H9 (cell line): ENCODE measurements around the gene PLA2G4E. TPM values are rescaled to one million over a fixed set of nuclear protein-coding genes. Genes with fewer than 3 reads are reported as not detected.

Source experiments
- DNase-seq: peaks from one replicate; pipeline ENCODE4 v3.0.0-alpha.2; 2017
- H2AFZ ChIP-seq: one replicate; pipeline ENCODE4 v1.6.1; 2013; ENCODE audit warnings: mild to moderate bottlenecking, low read length, control low read depth, moderate library complexity
- H2AK5ac ChIP-seq: 2 replicates; pipeline ENCODE4 v1.6.1; 2013; ENCODE audit warnings: low read length, control low read depth, mixed read lengths; ENCODE audit not compliant: insufficient read length
- H2BK120ac ChIP-seq: one replicate; pipeline ENCODE4 v1.6.1; 2013; ENCODE audit warnings: low read depth, mild to moderate bottlenecking, low read length, control low read depth, inconsistent platforms; ENCODE audit not compliant: poor library complexity, severe bottlenecking
- H2BK12ac ChIP-seq: 2 replicates; pipeline ENCODE4 v1.6.1; 2013; ENCODE audit warnings: low read length, control low read depth, mixed read lengths, low read depth; ENCODE audit not compliant: insufficient read length
- H2BK15ac ChIP-seq: 2 replicates; pipeline ENCODE4 v1.6.1; 2013; ENCODE audit warnings: low read depth, low read length, control low read depth
- H2BK20ac ChIP-seq: one replicate; pipeline ENCODE4 v1.6.1; 2013; ENCODE audit warnings: low read depth, mild to moderate bottlenecking, low read length, control low read depth, inconsistent platforms; ENCODE audit not compliant: poor library complexity, severe bottlenecking
- H2BK5ac ChIP-seq: 2 replicates; pipeline ENCODE4 v1.6.1; 2013; ENCODE audit warnings: low read length, control low read depth, mixed read lengths; ENCODE audit not compliant: insufficient read length
- H3K14ac ChIP-seq: 2 replicates; pipeline ENCODE4 v1.6.1; 2013; ENCODE audit warnings: low read length, control low read depth; ENCODE audit not compliant: insufficient read depth
- H3K18ac ChIP-seq: 2 replicates; pipeline ENCODE4 v1.6.1; 2013; ENCODE audit warnings: low read depth, mild to moderate bottlenecking, mixed read lengths, low read length, control low read depth; ENCODE audit not compliant: insufficient read length
- H3K23ac ChIP-seq: 2 replicates; pipeline ENCODE4 v1.6.1; 2013; ENCODE audit warnings: low read length, control low read depth, mixed read lengths, low read depth; ENCODE audit not compliant: insufficient read length
- H3K23me2 ChIP-seq: 2 replicates; pipeline ENCODE4 v1.6.1; 2013; ENCODE audit warnings: low read depth, mild to moderate bottlenecking, mixed read lengths, low read length, control low read depth; ENCODE audit not compliant: insufficient read length, poor library complexity, severe bottlenecking
- H3K27ac ChIP-seq: 2 replicates; pipeline ENCODE4 v1.5.1; 2013; ENCODE audit warnings: low read length, control low read depth, mixed read lengths, low read depth; ENCODE audit not compliant: insufficient read length
- H3K27me3 ChIP-seq: 2 replicates; pipeline ENCODE4 v1.6.1; 2013; ENCODE audit warnings: low read length, control low read depth, inconsistent platforms; ENCODE audit not compliant: insufficient read depth
- H3K4ac ChIP-seq: 2 replicates; pipeline ENCODE4 v1.6.1; 2013; ENCODE audit warnings: low read depth, mild to moderate bottlenecking, control low read depth, inconsistent platforms, low read length, moderate library complexity
- H3K4me1 ChIP-seq: 2 replicates; pipeline ENCODE4 v1.6.1; 2013; ENCODE audit warnings: low read length, control low read depth, inconsistent platforms; ENCODE audit not compliant: insufficient read depth
- H3K4me2 ChIP-seq: 2 replicates; pipeline ENCODE4 v1.6.1; 2013; ENCODE audit warnings: low read length, control low read depth, mixed read lengths; ENCODE audit not compliant: insufficient read length, insufficient read depth
- H3K56ac ChIP-seq: 2 replicates; pipeline ENCODE4 v1.6.1; 2013; ENCODE audit warnings: low read depth, mild to moderate bottlenecking, mixed read lengths, low read length, control low read depth; ENCODE audit not compliant: insufficient read length
- H3K79me1 ChIP-seq: 2 replicates; pipeline ENCODE4 v1.6.1; 2013; ENCODE audit warnings: low read depth, mild to moderate bottlenecking, moderate library complexity, low read length, control low read depth, inconsistent platforms; ENCODE audit not compliant: insufficient read depth, poor library complexity, severe bottlenecking
- H3K79me2 ChIP-seq: 2 replicates; pipeline ENCODE4 v1.6.1; 2013; ENCODE audit warnings: low read length, control low read depth, inconsistent platforms; ENCODE audit not compliant: insufficient read depth
- H3K9ac ChIP-seq: 2 replicates; pipeline ENCODE4 v1.6.1; 2013; ENCODE audit warnings: low read length, control low read depth, mixed read lengths; ENCODE audit not compliant: insufficient read length; ENCODE audit errors: extremely low read depth
- H3K9me3 ChIP-seq: one replicate; pipeline ENCODE4 v1.6.1; 2013; ENCODE audit warnings: low read depth, low read length, inconsistent platforms; ENCODE audit not compliant: control insufficient read depth
- H3T11ph ChIP-seq: one replicate; pipeline ENCODE4 v1.6.1; 2013; ENCODE audit warnings: mild to moderate bottlenecking, low read length, control low read depth, inconsistent platforms
- H4K20me1 ChIP-seq: one replicate; pipeline ENCODE4 v1.6.1; 2013; ENCODE audit not compliant: control insufficient read depth, insufficient read length, insufficient read depth
- H4K5ac ChIP-seq: 2 replicates; pipeline ENCODE4 v1.6.1; 2013; ENCODE audit warnings: low read depth, mild to moderate bottlenecking, mixed read lengths, low read length, control low read depth; ENCODE audit not compliant: insufficient read length
- H4K8ac ChIP-seq: replicated peaks from 2 replicates; pipeline ENCODE4 v1.6.1; 2013; ENCODE audit warnings: low read length, control low read depth, mixed read lengths, low read depth; ENCODE audit not compliant: insufficient read length
- H4K91ac ChIP-seq: 2 replicates; pipeline ENCODE4 v1.6.1; 2013; ENCODE audit warnings: low read depth, mild to moderate bottlenecking, moderate library complexity, mixed read lengths, low read length, control low read depth; ENCODE audit not compliant: insufficient read length
- H3K27ac Mint-ChIP-seq, 3 experiments: 2 replicates in 2 of 3; 3 replicates in 1 of 3; pipeline ENCODE4 v1.8.0; 2020 to 2021; ENCODE audit warnings: mixed read lengths in 3 of 3, mild to moderate bottlenecking in 1 of 3, moderate library complexity in 1 of 3
- H3K27me3 Mint-ChIP-seq: 2 replicates; pipeline ENCODE4 v1.8.0; 2021; ENCODE audit warnings: low read depth, mild to moderate bottlenecking, moderate library complexity, mixed read lengths
- H3K36me3 Mint-ChIP-seq, 3 experiments: 2 replicates in 2 of 3; 3 replicates in 1 of 3; pipeline ENCODE4 v1.8.0; 2020 to 2021; ENCODE audit warnings: low read depth in 3 of 3, mixed read lengths in 3 of 3; ENCODE audit not compliant: insufficient read depth in 1 of 3
- H3K4me1 Mint-ChIP-seq, 2 experiments: 2 replicates each; pipeline ENCODE4 v1.8.0; 2020; ENCODE audit warnings: mixed read lengths in 2 of 2
- H3K4me3 Mint-ChIP-seq, 2 experiments: 2 replicates in 1 of 2; 3 replicates in 1 of 2; pipeline ENCODE4 v1.8.0; 2020 to 2021; ENCODE audit warnings: mild to moderate bottlenecking in 2 of 2, mixed read lengths in 2 of 2, moderate library complexity in 1 of 2
- H3K9me3 Mint-ChIP-seq, 2 experiments: 2 replicates in 1 of 2; 3 replicates in 1 of 2; pipeline ENCODE4 v1.8.0; 2020; ENCODE audit warnings: mild to moderate bottlenecking in 2 of 2, mixed read lengths in 2 of 2, moderate library complexity in 1 of 2
- CTCF ChIP-seq: fragments of 200-600 bp; sonication (generic); conservative IDR thresholded peaks from 3 replicates; pipeline ENCODE4 v1.8.0; 2021; ENCODE audit warnings: antibody characterized with exemption, mild to moderate bottlenecking
- WGBS: extraction: QIAGEN DNeasy Blood & Tissue Kit; methylation state at CpG from one replicate; pipeline ENCODE4 v1.1.7; 2013; ENCODE audit warnings: missing lambda C conversion rate, low lambda C conversion rate, mixed read lengths; ENCODE audit not compliant: insufficient read length; ENCODE audit errors: extremely low coverage; 5-methylcytosine and 5-hydroxymethylcytosine counted together
- total RNA-seq: library from RNA; stranded (reverse); gene quantifications from 2 replicates; pipeline ENCODE4 v1.2.1, GENCODE V29; 2021

Gene PLA2G4E
- total RNA-seq, 1 experiment from 2014 or later, result not detected

GRCh38 chr15:41944313-41944940 lies 76.4 kb downstream of the PLA2G4E start:
- H2AFZ ChIP-seq, result no peak overlapping the region
- H3K9me3 Mint-ChIP-seq, result no peaks in the 10 kb centered on the region
- no peak overlapping the region for H2BK20ac ChIP-seq
- H3K4me1 Mint-ChIP-seq, result peaks cover 5 to 25% of the 10 kb centered on the region in 2 experiments
- no peak overlapping the region for H4K8ac ChIP-seq
- H3K9me3 ChIP-seq, result no peaks in the 10 kb centered on the region
- no peak overlapping the region for H3K4ac ChIP-seq
- H3K4me3 Mint-ChIP-seq, result no peak overlapping the region; a peak in 1 of 5 replicates
- no peaks in the 10 kb centered on the region for H3K4me1 ChIP-seq
- H4K20me1 ChIP-seq, result no peaks in the 10 kb centered on the region
- H3K4me2 ChIP-seq, result no peak overlapping the region
- DNase-seq, result no peak
- H3K23ac ChIP-seq, result no peak overlapping the region
- no peak overlapping the region for H4K5ac ChIP-seq
- peak overlapping the region in 2 of 3 experiments; percentile 68 to 71; a peak in 2 of 7 replicates for H3K27ac Mint-ChIP-seq
- no peak overlapping the region for H2AK5ac ChIP-seq
- no peak overlapping the region for H3K18ac ChIP-seq
- no peak overlapping the region for H3K9ac ChIP-seq
- H3K27ac ChIP-seq, result no peak overlapping the region
- peaks cover 7 to 31% (median 20%) of the 10 kb centered on the region in 3 experiments; a peak in 6 of 7 replicates for H3K36me3 Mint-ChIP-seq
- no peaks in the 10 kb centered on the region for H3K79me1 ChIP-seq
- H4K91ac ChIP-seq, result no peak overlapping the region
- H3T11ph ChIP-seq, result no peak overlapping the region
- H3K27me3 ChIP-seq, result no peaks in the 10 kb centered on the region
- no peak overlapping the region for H2BK5ac ChIP-seq
- WGBS, result no CpG with 5 or more reads among the region's 8 CpGs
- no peaks in the 10 kb centered on the region for H3K27me3 Mint-ChIP-seq
- H2BK120ac ChIP-seq, result no peak overlapping the region
- TF ChIP-seq CTCF, result no peak
- H2BK15ac ChIP-seq, result no peak overlapping the region
- H3K23me2 ChIP-seq, result no peaks in the 10 kb centered on the region
- no peaks in the 10 kb centered on the region for H3K79me2 ChIP-seq
- H3K14ac ChIP-seq, result no peak overlapping the region
- H2BK12ac ChIP-seq, result no peak overlapping the region
- H3K56ac ChIP-seq, result no peak overlapping the region
